ENCODE data around the gene KCNH1. TPM values are rescaled to one million over a fixed set of nuclear protein-coding genes. Genes with fewer than 3 reads are reported as not detected.

Gene KCNH1
- total and polyA plus RNA-seq, 9 donors, result 0.11 to 0.46 TPM; not detected in 7

- Histone ChIP-seq H3K27me3 (no peaks in the 10 kb centered on the region), H3K9me3 (no peaks in the 10 kb centered on the region), H3K27ac (no peak overlapping the region), H3K4me1 (ENCODE audit: insufficient read depth) (no peaks in the 10 kb centered on the region), H3K36me3 (no peaks in the 10 kb centered on the region), H3K4me3 (no peak overlapping the region)
- TF ChIP-seq POLR2A (IDR thresholded peaks at IDR 0.05) (no peak), EP300 (IDR thresholded peaks at IDR 0.05) (no peak), CTCF (IDR thresholded peaks at IDR 0.05) (no peak)
- intact Hi-C loops (cut with DNase I), result no loop called here
- WGBS, 3 donors, result 57 to 67% (median 67%) methylated on average over 6 of the region's 6 CpGs
- no peak for DNase-seq
Measured at GRCh38 chr1:210915890-210916507, 217.9 kb downstream of the KCNH1 start.

- no peaks in the 10 kb centered on the region for H3K36me3 ChIP-seq
- no peak for DNase-seq
- WGBS, 3 donors, result 59 to 84% (median 78%) methylated on average over 2 of the region's 2 CpGs
- H3K4me3 ChIP-seq, result no peak overlapping the region
- H3K4me1 ChIP-seq (ENCODE audit: insufficient read depth), result no peaks in the 10 kb centered on the region
- no peak overlapping the region for H3K27ac ChIP-seq
- no peak for TF ChIP-seq EP300 (IDR thresholded peaks at IDR 0.05)
- no peak for TF ChIP-seq CTCF (IDR thresholded peaks at IDR 0.05)
- no peak for TF ChIP-seq POLR2A (IDR thresholded peaks at IDR 0.05)
- H3K27me3 ChIP-seq, result no peaks in the 10 kb centered on the region
- no peaks in the 10 kb centered on the region for H3K9me3 ChIP-seq
- intact Hi-C loops (cut with DNase I), result no loop called here
Measured at GRCh38 chr1:210912752-210913151, 221.2 kb downstream of the KCNH1 start.

GRCh38 chr1:210910020-210910575, 223.8 kb downstream of the KCNH1 start:
- Histone ChIP-seq H3K4me1 (ENCODE audit: insufficient read depth) (no peaks in the 10 kb centered on the region), H3K27me3 (no peaks in the 10 kb centered on the region), H3K27ac (no peak overlapping the region), H3K9me3 (no peaks in the 10 kb centered on the region), H3K4me3 (no peak overlapping the region), H3K36me3 (no peaks in the 10 kb centered on the region)
- TF ChIP-seq CTCF (IDR thresholded peaks at IDR 0.05) (no peak), EP300 (IDR thresholded peaks at IDR 0.05) (no peak), POLR2A (IDR thresholded peaks at IDR 0.05) (no peak)
- intact Hi-C loops (cut with DNase I), result no loop called here
- WGBS, 3 donors, result 44 to 49% (median 45%) methylated on average over 2 of the region's 2 CpGs
- no peak for DNase-seq

GRCh38 chr1:210908791-210909190, 225.2 kb downstream of the KCNH1 start:
- 40 to 42% (median 42%) methylated on average over 3 of the region's 3 CpGs for WGBS, 3 donors
- TF ChIP-seq CTCF (IDR thresholded peaks at IDR 0.05) (no peak), EP300 (IDR thresholded peaks at IDR 0.05) (no peak), POLR2A (IDR thresholded peaks at IDR 0.05) (no peak)
- H3K9me3 ChIP-seq, result no peaks in the 10 kb centered on the region
- no peaks in the 10 kb centered on the region for H3K4me1 ChIP-seq (ENCODE audit: insufficient read depth)
- H3K4me3 ChIP-seq, result no peak overlapping the region
- H3K27ac ChIP-seq, result no peak overlapping the region
- no peak for DNase-seq
- intact Hi-C loops (cut with DNase I), result no loop called here
- no peaks in the 10 kb centered on the region for H3K36me3 ChIP-seq
- no peaks in the 10 kb centered on the region for H3K27me3 ChIP-seq
